GM19463 (cell line): ENCODE data around the gene CELF2.
A peak's percentile ranks its signal among the peaks of the same experiment; 100 is the strongest.

Experiments used
- ATAC-seq: cut with Tn5 transposase; IDR thresholded peaks from one replicate; pipeline ENCODE4 v1.9.1; 2021; ENCODE audit warnings: mild to moderate bottlenecking, moderate library complexity; ENCODE audit not compliant: unreplicated experiment

Gene CELF2

DNA sequence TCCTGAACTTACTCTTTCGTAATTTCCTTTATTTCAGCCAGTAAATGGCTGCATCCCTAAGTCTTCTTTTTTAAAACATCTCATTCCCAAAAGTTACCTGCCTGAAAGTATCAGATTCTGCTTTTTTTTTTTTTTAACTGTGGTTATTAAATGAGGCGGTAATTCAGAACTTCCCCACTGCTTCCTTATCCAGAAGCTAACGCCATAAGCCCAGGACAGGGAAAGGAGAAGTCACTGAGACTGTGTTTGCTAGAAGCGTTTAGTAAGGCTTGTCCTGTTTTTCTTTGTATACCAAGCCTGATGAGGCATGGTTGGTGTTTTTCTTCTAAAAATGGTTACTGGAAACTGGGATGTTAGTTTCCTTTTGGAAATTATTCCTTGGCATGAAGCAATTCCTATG lies 197.8 kb downstream of the CELF2 start:
- ATAC-seq: no peak

DNA sequence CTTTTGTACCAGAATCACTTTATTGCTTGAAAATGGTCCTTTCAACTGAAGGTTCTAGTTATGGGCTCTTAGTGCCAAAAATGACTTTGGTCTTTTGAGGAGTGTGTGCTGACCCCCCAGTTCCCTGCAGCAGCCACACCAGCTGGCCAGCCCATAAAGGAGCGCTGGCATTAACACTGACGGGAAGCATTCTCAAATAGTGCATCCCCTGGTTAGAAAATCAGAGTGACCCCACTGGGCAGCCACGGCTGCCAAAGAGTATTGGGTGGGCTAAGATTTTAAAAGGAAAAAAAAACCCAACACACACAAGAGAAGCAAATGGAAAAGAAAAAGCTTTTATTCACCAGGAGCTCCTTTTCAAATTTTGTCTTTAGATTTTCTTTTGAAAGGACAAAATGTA lies 199.8 kb downstream of the CELF2 start:
- no peak for ATAC-seq

DNA sequence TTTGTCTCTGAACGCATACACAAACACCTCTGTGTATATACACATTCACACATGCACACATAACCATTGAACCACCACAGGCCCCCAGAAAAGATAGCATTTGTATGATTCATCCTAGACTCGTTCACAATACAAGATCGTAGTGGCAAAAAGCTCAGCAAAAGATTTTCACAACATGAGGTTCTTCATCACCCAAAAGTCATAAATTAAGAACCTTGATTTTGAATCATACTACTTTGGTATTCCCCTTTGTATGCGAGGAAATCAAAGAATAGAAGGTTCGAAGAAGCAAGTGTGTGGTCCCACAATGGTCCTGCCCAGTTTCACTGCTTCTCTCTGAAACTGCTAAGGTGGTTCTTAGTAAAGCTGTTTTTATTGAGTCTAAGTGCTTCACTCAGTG lies 200.7 kb downstream of the CELF2 start:
- no peak for ATAC-seq

DNA sequence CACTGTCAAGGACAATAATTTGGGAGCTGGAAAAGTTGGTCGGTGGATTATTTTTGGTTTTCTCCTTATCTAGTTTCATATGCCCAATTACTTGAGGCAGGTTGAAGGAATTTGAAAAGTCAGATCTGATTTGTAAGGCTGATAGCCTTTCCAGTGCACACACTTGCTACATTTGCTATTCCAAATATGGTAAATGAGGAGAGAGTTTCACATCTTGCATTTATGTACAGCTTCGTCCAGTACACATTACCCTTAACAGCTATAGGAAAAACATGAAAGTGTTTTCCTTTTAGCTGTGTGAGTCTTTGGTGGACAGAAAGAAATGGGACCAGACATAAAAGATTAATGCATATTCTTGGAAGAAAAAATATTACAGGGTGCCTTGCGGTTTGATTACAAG lies 201.8 kb downstream of the CELF2 start:
- ATAC-seq: no peak

DNA sequence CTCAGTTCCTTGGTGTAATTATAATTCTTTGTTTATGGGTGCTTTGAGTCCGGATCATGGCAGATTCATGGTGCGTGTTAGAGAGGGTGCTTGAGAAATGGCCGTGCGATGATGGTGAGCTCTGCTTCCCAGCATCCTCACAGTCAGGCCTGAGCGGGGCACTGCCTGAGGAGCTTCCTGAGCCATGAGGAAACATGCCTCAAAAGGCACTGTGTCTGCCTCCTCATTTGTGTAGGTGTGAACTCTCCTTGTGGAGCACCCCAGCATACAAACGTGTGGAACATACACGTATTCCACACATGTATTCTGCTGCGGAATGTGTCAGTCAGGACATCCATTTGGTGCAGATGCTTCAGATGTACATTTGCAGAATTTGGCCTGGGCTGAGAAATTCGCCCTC lies 205.4 kb downstream of the CELF2 start:
- ATAC-seq: no peak

DNA sequence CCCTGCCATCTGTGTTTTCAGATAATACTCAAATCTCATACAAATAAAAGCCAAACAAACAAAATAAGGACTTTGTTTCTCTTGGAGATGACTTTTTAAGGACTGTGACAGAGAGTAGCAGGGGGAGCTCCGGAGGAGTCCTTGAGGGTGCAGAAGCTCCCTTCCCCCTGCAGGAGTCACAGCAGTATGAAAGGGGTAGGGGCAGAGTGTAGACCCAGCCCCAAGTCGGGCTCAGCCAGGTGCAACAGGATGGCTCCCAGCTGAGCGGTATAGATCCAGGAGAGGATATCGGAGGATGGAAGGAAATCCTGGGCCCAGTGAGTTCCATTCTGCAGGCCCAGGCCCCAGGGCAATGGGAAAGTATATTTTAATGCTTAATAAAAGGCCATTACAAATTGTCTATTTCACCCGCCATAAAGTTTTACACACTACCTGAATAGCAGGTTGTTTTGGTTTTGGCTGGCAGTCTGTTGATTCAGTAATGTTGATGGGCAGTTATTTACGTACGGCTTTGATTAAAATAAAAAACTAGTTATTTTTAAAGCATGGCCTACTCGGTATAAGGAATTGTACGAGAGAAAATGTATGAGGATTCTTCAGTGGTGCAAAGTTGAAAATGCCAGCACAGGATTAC lies 206.0 kb downstream of the CELF2 start:
- ATAC-seq: no peak

DNA sequence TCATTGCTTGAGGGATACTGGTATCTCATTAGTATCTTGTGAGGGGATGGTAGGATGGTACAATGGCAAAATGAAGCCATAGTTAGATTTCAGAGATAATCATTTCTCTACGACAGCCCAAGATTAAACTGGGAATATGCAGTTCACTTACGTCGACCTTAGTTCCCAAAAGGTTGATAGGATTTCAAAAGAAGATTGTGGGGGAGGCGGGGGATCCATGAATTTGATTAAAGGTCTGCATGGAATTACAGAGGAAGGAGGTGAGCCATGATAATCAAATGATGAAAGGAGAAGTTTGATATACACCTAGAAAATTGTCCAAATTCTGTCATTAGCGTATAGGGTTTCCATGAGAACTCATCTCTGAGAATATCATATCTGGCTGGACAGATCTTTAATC lies 206.6 kb downstream of the CELF2 start:
- ATAC-seq: no peak

DNA sequence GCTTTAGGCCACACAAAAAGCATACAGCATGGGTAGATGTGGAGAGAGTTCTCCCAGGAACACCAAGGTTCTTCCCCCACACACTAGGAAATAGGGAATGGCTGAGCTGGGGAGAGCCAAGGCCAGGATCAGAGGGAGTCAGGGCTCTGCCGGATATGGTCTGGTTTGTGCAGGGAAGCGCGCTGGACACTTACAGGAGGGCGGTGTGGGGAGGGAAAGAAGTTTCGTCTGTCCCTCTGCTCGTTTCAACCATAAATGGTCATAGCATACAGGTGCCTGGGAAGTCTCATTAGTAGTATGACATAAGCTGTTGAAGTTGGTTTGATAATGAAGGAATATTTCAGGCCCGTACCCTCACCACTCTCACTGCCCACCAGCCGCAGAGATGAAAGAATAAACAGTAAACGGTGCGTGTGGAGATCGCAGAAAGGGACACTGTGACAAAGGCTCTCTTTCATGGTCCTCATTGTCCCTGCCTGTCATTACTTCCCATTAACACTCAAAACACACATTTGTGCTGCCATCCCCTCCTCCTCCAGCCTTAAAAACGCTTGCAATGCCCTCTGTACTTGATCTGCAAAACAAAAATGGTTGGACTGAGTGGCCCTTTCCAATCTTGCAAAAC lies 207.2 kb downstream of the CELF2 start:
- no peak for ATAC-seq

DNA sequence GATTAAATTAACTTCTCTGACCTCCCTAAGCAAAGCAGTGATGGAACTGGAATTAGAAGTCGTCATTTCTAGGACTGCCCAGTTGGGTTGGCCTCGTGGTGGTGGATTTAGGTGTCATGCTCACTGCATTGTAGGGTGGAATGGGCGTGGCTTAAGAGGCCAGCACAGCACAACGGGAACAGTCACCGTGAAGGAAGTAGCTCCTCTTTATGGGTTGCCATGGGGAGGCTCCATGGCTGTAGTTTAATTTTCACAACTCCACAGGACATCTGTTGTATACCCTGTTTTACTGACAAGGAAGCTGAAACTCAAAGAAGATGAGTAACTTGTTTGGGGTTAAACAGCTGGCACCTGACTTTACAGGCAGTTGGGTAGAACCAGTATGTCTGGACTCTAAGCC lies 208.3 kb downstream of the CELF2 start:
- ATAC-seq: peak; percentile 45

DNA sequence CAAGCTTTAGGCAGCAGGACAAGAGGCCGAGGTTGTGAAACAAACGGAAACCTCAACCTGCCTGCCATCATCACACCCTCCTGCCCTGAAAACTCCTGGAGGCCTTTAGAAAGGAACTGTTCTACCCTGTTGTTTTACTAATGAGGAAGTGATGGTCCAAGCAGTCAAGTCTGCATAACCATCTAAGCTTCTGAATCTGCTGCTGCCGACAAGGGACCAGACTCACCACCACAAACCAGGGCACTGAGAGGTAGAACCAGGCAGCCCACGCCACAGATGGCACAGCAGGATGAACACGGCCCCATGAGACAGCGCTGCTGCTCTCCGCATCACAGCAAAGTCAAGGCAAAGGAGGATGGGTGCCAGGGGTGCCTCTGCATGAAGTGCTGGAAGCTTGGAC lies 209.4 kb downstream of the CELF2 start:
- peak; percentile 42 for ATAC-seq

DNA sequence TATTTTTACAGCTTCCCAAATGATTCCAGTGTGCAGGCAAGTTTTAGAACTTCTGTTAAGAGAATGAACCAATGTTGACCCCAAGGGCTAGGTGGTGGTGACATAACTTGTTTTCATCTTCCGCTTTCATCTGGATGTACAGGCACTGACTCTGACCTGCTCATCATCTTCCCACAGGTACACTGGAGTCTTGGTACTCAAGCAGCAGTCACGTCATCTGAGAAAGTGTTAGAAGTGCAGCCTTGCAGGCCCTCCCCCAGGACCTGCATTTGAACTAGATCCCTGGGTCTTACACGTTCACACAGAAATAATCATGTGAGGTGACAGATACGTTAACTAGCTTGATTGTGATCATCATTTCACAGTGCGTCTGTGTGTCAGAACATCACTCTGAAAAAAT lies 212.2 kb downstream of the CELF2 start:
- no peak for ATAC-seq

DNA sequence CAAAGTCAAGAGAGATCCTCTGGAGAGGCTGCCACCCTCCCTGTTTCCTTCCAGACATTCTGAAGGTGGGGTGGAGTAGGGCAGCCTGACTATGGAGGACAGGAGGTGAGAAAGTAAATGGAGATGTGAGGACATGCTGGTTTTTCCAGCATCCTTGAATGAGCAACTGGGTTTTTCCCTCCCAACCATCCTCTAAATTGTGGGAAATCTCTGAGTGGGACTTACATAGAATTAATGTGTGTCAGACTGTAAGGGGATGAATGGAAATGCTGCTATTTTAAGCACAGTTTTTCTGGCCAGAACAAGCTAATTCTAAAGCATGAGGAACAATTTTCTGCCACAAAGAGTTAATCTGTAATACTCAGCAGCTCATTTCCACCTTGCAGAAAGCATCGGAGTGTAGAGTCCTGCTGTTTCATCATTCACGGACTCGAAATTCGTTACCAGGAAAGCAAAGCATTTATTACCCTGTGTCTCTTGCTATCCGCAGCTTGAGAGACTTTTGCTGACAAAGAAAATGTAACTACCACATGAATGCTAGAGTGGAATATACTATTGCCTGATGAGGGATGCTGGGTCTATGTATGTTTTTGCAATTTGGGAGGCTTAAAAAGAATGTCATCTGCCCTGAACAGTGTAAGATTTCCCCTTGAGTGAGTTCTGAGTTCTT lies 213.0 kb downstream of the CELF2 start:
- no peak for ATAC-seq

DNA sequence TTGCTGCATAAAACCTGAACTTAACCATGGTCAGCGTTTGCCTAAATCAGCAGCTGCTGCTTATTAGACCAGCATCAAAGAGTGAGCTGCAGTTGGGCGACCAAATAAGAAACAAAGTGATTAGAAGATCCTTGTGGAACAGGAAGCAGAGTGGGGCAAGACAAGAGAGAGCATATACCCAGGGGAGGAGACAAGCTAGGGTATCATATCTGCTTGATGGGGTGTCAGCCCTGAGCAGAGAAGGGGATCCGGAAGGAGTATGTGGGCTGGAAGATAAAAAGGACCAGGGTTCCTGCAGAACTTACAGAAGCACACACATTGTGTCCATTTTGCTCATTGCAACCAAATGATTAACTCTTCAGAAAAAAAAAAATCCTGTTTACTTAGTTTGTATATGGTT lies 213.6 kb downstream of the CELF2 start:
- ATAC-seq: no peak

DNA sequence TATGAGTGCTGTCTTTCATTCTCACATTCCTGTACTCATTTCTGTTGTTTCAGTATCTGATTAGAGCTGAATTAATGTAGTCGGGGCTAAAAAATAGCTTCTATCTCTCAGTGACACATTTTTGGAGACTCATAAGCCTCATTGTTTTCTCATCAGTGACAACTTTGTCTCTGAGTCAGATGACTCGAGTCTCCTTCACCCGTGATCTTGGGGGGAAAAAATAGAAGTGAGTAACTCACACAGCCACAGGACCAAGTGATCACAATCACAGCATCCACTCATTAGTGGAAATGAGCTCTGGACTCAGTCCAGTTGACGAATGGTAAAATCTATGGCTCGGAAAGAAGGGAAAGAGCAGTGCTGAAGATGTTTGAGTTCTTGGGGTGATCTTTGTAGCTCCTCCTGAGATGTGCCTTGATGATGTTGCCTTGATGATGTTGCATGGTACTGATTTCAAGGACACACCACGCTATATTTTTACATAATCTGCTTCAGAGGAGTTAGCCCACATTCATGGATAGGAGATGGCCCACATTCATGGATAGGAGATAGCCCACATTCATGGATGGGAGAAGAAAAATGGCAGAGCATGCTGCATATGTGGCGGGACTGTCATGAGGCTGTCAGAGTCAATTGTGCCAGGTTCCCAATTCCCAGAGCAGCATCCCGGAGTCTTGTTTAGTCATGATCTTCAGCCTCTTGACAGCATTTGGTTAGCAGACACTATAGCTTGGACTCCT lies 214.7 kb downstream of the CELF2 start:
- ATAC-seq: no peak

DNA sequence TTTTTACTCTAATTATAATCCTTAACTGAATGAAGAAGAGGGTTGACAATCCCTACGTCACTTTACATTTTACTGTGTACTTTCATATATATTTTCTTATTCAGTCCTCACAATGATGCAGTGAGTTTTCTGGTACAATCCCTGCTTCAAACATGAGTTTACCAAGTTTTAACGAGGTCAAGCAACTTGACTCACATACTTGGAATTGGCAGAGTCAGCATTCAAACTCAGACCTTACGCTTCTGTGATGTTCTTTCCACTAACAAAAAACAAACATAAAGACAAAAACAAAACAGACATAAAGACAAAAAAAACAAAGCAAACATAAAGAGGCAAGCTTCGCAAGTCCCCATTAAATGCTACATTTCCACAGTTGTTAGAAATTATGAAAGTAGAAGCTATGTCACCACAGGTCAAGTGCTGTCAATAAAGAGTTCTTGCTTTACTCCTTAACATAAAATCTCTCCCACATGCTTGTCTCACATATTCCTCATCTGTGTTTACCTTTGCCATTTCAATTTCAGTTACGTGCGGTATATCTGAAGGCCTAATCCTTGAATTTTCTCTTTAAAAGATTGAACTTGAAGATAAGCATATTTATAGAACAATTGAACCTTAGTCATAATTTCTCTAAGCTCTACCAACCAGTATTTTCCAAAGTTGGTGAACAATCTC lies 217.3 kb downstream of the CELF2 start:
- no peak for ATAC-seq

DNA sequence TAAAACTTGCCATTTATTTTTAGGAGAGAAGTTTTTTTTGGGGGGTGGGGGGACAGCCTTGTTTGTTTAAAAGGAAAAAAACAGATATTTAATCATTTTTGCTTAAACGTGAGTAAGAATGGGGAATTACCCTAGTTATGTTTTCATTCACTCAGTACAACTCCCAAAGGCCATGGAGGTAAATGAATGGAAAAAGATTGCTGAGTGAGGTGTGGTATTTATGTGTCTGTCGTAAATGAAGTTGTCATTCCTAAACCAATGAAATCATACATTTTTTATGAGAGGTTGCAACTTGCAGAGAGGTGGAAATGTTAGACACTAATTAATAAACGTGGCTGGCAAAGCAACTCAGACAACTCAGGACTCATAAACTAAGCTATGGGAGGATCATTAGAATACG lies 218.1 kb downstream of the CELF2 start:
- ATAC-seq: peak; percentile 20

DNA sequence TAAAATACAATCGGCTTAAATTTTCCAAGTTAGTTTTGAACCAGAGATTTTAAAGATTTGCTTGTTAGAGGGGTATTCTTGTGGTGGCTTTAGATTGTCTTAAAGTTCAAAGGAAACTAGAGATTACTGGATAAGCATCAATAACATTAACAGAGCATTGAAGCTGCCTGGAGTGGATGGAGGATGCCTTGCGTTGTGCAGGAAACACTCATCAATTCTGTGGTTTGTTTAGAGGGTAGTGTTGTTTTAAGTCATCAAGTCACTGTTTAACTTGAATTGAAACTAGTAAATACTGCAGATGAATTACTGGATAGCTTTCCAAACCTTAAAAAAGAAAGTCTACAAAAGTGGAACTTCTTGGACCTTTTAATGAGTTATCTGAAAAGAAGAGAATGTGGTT lies 218.6 kb downstream of the CELF2 start:
- peak; percentile 74 for ATAC-seq

DNA sequence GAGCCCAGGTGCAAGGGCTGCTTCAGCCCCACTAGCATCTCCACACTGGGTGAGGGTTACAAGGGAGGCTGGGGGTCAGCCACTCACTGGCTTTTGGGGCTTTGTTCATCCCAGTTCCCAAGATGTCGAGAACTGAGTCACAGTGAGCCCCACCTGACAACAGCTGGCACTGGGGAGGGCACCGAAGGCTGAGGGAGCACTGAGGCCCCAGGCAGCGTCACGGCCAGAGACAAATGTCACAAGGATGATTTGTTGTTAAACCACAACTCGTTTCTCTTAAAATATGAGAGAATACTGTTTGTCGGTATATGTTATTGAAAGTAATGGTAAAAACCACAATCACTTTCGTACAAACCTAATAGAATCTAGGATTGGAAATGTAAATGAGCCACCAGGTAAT lies 219.9 kb downstream of the CELF2 start:
- peak; percentile 31 for ATAC-seq

DNA sequence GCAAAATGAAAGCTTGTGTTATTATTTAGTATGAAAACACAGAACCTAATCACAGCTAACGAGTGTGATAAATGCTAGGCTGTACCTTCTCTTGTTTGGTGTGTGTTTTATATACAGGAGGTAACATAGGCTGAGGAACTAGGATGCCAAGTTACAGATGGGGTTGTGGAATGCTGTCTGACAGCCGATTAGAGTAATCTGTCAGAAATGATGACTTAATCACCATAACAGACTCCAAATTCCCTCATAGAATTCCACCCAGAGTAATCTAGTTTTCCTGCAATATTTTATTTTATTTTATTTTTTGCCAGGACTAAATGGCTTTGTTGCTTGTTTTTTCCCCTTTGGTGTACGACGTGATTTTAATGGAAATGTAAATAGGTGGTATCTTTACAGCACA lies 221.2 kb downstream of the CELF2 start:
- no peak for ATAC-seq

DNA sequence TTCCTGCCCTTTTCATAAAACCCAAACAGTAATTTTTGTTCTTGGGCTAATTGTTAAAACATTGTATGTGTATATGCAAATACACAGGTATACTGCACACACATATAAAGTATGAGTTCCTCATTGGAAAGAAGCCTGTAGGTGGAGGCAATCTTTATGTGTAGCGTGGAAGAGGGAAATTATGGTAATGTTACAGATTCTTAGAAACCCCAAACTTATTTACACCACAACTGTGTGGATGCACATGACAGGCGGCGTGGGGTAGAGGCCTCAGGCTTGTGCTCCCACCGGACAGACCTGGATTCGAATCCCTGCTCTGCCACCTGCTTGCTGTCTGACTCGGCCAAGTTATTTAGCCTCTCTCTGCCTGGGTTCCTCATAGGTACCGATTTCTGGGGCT lies 223.0 kb downstream of the CELF2 start:
- no peak for ATAC-seq
